Sigmoid colon (tissue), 7 donors: Measurements from ENCODE around the gene VWA7. TPM values are rescaled to one million over a fixed set of nuclear protein-coding genes. Genes with fewer than 3 reads are reported as not detected.
"Not testable (repeated sequence)": the region's sequence is repeated elsewhere in the genome, so short reads cannot be mapped to it uniquely, and the experiment has no call there.

Source experiments
- DNase-seq: peaks from one replicate; pipeline ENCODE4 v3.0.0-alpha.2; 2019
- H3K27ac ChIP-seq, 4 donors: fragments of 200-600 bp; sonication (generic); one replicate each; pipeline ENCODE4 v1.5.1; 2016 to 2019; ENCODE audit warnings: mild to moderate bottlenecking in 1 of 4
- H3K27me3 ChIP-seq, 3 donors: fragments of 200-600 bp; sonication (generic); one replicate each; pipeline ENCODE4 v1.5.1; 2019; ENCODE audit warnings: mild to moderate bottlenecking in 1 of 3
- H3K36me3 ChIP-seq, 4 donors: fragments of 200-600 bp; sonication (generic); one replicate each; pipeline ENCODE4 v1.5.1; 2016 to 2019
- H3K4me1 ChIP-seq, 4 donors: fragments of 200-600 bp; sonication (generic); one replicate each; pipeline ENCODE4 v1.5.1; 2017 to 2019
- H3K4me3 ChIP-seq, 4 donors: fragments of 200-600 bp; sonication (generic); one replicate each; pipeline ENCODE4 v1.5.1; 2017 to 2019; ENCODE audit warnings: mild to moderate bottlenecking in 2 of 4, moderate library complexity in 1 of 4
- H3K9me3 ChIP-seq, 4 donors: fragments of 200-600 bp in 3 of 4; sonication (generic) in 3 of 4; one replicate each; pipeline versions ENCODE4 v1.5.1 to v1.6.1; 2013 to 2019
- EP300 ChIP-seq, 4 donors: sonication (generic); formaldehyde crosslinking; IDR thresholded peaks; one replicate each; pipeline ENCODE4 v1.6.1; 2017; ENCODE audit warnings: antibody characterized with exemption in 4 of 4
- POLR2A ChIP-seq, 2 donors: fragments of 450-650 bp; IDR thresholded peaks; one replicate each; pipeline ENCODE4 v1.6.1; 2016; ENCODE audit warnings: antibody characterized with exemption in 2 of 2, mild to moderate bottlenecking in 2 of 2, moderate library complexity in 2 of 2
- POLR2AphosphoS5 ChIP-seq, 4 donors: sonication (generic); formaldehyde crosslinking; IDR thresholded peaks; one replicate each; pipeline ENCODE4 v1.6.1; 2017; ENCODE audit warnings: antibody characterized with exemption in 4 of 4
- WGBS, 2 donors: extraction: QIAGEN DNeasy Blood & Tissue Kit; methylation state at CpG; one replicate each; pipeline ENCODE4 v1.1.7; 2013; 5-methylcytosine and 5-hydroxymethylcytosine counted together
- intact Hi-C: fragments of 100-400 bp; cut with DNase I; formaldehyde crosslinking; loops from one replicate; pipeline ENCODE4 v1.15.1; 2023
- polyA plus RNA-seq, 3 donors: library from polyadenylated mRNA; stranded (reverse); fragments of 200-250 nt; gene quantifications; one replicate each; pipeline ENCODE4 v1.2.3, GENCODE V29; 2013
- total RNA-seq, 4 donors: library from RNA; depleted of rRNA; stranded (reverse); fragments of >200 nt; gene quantifications; one replicate each; pipeline ENCODE4 v1.1.0, GENCODE V29; 2016
- TF ChIP-seq, protein P1 (sequence below), 4 experiments: fragments of 450-650 bp in 3 of 4; fragments of 200-600 bp in 1 of 4; IDR thresholded peaks; one replicate each; pipeline ENCODE4 v1.5.1; 2016 to 2019; ENCODE audit warnings: antibody characterized with exemption in 4 of 4, mild to moderate bottlenecking in 3 of 4, moderate library complexity in 2 of 4
- donor health status: healthy with polysubstance abuse.
- donor health status: Bipolar disorder and iron deficiency.
- donor health status: healthy.

Gene VWA7
- total and polyA plus RNA-seq, 7 donors = 0.14 to 6.0 (median 3.2) TPM; not detected in 1

DNA sequence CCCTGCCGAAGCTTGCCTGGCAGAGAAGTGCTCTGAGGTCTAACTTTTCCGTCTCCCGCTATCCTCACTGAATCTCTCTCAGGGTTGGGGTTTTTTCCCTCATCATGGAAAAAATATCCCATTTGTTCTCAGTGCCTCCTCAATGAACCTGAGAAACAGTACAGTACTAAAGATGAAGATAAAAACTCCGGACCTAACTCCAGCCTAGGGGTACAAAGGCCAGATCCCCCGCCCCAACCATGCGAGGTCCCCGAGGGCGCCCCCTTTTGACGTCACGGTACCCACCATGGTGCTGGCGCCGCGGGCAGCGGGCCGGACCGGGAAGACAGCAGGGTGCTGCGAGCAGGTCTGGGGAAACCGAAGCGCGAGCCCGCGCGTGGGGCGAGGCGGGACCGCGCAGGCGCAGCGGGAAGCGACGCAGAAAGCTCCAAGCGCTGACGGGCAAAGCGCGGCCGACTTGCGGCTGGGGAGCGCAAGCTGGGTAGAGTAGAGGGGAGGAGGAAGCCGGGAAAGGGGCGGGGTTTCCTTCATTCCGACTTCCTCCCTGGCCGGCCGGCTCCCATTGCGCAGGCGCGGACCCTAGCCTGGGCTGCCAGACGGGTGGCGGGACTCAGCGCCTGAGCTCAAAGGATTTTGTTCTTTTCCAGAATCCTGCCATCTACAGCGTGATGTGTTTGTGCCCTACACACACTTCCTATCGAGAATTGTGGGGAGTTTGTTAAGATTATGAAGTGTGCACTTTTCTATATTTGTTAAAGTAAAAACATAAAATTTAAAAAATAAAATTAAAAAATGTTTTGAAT, 29.5 kb upstream of the VWA7 start, which contains the start of gene LSM2:
Gene LSM2 (minus strand): TSS at position 497 of the 803 bp plus-strand sequence. CDS start 209 bp downstream, at position 288.
- WGBS, 2 donors = 0% methylated on average over 51 of the region's 51 CpGs
- H3K4me3 ChIP-seq = peak within 1 kb of the TSS; percentile 51 to 64 (median 58)
- H3K9me3 ChIP-seq = no peaks in the 10 kb centered on the region
- H3K27ac ChIP-seq = peak within 1 kb of the TSS; percentile 87 to 98 (median 92)
- peak; percentile 99 for DNase-seq
- peaks cover 0 to 25% (median 19%) of the 10 kb centered on the region in 4 donors for H3K4me1 ChIP-seq
- H3K36me3 ChIP-seq = peaks cover 0 to 16% (median 0%) of the 10 kb centered on the region in 4 donors
- peak in 1 of 4 donors; percentile 80 for TF ChIP-seq EP300 (IDR thresholded peaks at IDR 0.05)
- TF ChIP-seq POLR2A (IDR thresholded peaks at IDR 0.05) = peak; percentile 66 to 76
- TF ChIP-seq, protein P1, sequence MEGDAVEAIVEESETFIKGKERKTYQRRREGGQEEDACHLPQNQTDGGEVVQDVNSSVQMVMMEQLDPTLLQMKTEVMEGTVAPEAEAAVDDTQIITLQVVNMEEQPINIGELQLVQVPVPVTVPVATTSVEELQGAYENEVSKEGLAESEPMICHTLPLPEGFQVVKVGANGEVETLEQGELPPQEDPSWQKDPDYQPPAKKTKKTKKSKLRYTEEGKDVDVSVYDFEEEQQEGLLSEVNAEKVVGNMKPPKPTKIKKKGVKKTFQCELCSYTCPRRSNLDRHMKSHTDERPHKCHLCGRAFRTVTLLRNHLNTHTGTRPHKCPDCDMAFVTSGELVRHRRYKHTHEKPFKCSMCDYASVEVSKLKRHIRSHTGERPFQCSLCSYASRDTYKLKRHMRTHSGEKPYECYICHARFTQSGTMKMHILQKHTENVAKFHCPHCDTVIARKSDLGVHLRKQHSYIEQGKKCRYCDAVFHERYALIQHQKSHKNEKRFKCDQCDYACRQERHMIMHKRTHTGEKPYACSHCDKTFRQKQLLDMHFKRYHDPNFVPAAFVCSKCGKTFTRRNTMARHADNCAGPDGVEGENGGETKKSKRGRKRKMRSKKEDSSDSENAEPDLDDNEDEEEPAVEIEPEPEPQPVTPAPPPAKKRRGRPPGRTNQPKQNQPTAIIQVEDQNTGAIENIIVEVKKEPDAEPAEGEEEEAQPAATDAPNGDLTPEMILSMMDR (IDR thresholded peaks at IDR 0.05) = no peak
- peak; percentile 91 to 97 (median 95) for TF ChIP-seq POLR2AphosphoS5 (IDR thresholded peaks at IDR 0.05)
- intact Hi-C loops = loop anchor here (1.0 kb wide), 1 partner anchor 16 kb away; no protein-coding TSS in a partner anchor
- H3K27me3 ChIP-seq = no peaks in the 10 kb centered on the region

DNA sequence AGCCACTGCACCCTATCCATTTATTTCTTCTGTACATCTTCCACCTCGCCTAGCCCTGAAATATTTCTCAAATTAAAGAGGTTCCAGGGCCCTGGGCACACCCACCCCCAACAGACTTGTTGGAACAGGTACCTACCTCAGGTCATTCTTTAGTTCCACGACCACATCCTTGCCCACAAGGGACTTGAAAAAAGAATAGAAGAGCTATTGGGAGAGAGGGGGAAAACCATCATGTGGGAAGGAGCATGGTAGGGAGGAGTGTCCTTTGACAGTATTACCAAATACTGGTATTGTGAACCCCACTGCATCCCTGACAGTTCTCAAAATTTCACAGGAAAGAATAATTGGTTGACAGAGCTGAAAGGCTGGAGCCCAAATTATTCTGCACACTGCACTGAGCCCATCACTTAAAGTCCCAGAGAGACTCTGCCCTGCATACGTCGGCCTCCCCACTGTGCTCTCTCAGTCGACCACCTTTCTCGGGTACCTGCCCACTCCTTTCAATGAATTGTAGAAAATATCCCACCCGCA, 28.9 kb upstream of the VWA7 start:
- Histone ChIP-seq H3K4me3 (peak overlapping the region; percentile 51 to 64 (median 58)), H3K4me1 (peaks cover 0 to 25% (median 19%) of the 10 kb centered on the region in 4 donors), H3K27me3 (no peaks in the 10 kb centered on the region), H3K27ac (peak overlapping the region; percentile 87 to 98 (median 92)), H3K9me3 (no peaks in the 10 kb centered on the region), H3K36me3 (peaks cover 0 to 21% (median 0%) of the 10 kb centered on the region in 4 donors)
- intact Hi-C loops = loop anchor here (1.0 kb wide), 1 partner anchor 16 kb away; no protein-coding TSS in a partner anchor
- TF ChIP-seq EP300 (IDR thresholded peaks at IDR 0.05) = no peak
- TF ChIP-seq POLR2AphosphoS5 (IDR thresholded peaks at IDR 0.05) = no peak
- TF ChIP-seq, protein P1 (IDR thresholded peaks at IDR 0.05) = no peak
- no peak for TF ChIP-seq POLR2A (IDR thresholded peaks at IDR 0.05)
- DNase-seq = no peak
- WGBS, 2 donors = 13 to 14% methylated on average over 7 of the region's 7 CpGs

DNA sequence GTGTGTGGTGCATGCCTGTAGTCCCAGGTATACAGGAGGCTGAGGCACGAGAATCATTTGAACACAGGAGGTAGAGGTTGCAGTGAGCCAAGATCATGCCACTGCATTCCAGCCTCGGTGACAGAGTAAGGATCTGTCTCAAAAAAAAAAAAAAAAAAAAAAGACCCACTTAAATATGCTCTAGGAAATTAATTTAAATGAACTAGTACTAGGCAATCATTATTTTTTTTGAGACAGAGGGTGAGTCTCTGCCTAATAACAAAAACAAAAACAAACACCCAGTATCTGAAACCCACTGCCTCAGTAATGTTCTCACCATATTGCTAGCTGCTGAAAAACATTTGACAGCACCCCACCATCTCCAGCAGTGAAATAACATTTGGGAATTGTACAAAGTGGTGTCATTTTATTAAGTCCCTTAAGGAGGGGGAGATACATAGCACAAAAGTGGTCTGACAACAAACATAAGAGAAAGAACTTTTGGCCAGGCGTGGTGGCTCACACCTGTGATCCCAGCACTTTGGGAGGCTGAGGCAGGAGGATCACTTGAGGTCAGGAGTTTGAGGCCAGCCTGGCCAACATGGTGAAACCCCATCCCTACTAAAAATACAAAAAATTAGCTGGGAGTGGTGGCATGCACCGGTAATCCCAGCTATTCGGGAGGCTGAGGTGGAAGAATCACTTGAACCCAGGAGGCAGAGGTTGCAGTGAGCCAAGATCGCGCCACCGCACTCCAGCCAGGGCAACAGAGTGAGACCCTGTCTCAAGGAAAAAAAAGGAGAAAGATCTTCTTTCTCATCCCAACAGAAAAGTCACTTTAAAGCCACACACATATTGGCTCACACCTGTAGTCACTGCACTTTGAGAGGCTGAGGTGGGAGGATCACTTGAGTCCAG, 24.2 kb upstream of the VWA7 start:
- DNase-seq = not testable (repeated sequence)
- 96 to 97% methylated on average over 8 of the region's 8 CpGs for WGBS, 2 donors

DNA sequence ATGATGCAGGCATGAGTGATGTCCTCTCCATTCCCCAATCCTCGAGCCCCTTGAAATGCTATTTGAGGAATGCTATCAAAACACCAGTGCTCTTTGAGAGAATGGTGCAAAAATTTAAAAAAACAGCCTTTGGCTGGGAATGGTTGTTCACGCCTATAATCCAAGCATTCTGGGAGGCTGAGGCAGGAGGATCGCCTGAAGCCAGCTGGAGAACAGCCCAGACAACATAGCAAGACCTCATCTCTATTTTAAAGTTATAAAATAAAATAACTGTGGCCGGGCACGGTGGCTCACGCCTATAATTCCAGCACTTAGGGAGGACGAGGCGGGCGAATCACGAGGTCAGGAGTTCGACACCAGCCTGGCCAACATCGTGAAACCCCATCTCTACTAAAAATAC, 22.7 kb upstream of the VWA7 start:
- DNase-seq = no peak
- WGBS, 2 donors = 83 to 88% methylated on average over 12 of the region's 12 CpGs
- Histone ChIP-seq H3K27ac (no peak overlapping the region), H3K4me1 (peaks cover 0 to 13% (median 7%) of the 10 kb centered on the region in 4 donors), H3K4me3 (no peak overlapping the region), H3K9me3 (no peaks in the 10 kb centered on the region), H3K36me3 (peaks cover 0 to 29% (median 0%) of the 10 kb centered on the region in 4 donors), H3K27me3 (no peaks in the 10 kb centered on the region)
- intact Hi-C loops = no loop called here
- TF ChIP-seq POLR2A (IDR thresholded peaks at IDR 0.05) = no peak
- TF ChIP-seq, protein P1 (IDR thresholded peaks at IDR 0.05) = no peak
- TF ChIP-seq EP300 (IDR thresholded peaks at IDR 0.05) = no peak
- no peak for TF ChIP-seq POLR2AphosphoS5 (IDR thresholded peaks at IDR 0.05)

More for the DNA sequence above, 24.2 kb upstream of the VWA7 start:
- peaks cover 0 to 29% (median 0%) of the 10 kb centered on the region in 4 donors for H3K36me3 ChIP-seq
- H3K4me1 ChIP-seq = peaks cover 0 to 16% (median 12%) of the 10 kb centered on the region in 4 donors
- H3K27me3 ChIP-seq, H3K4me3 ChIP-seq, intact Hi-C loops, H3K9me3 ChIP-seq, H3K27ac ChIP-seq: not testable (repeated sequence)
